GM12873 (cell line): ENCODE results near the gene SUFU.

ENCODE experiments used
- TF ChIP-seq, protein P1 (sequence below): IDR thresholded peaks from 2 replicates; pipeline ENCODE4 v1.5.1; 2012; ENCODE audit warnings: low read depth, mild to moderate bottlenecking, moderate library complexity, low read length, control low read depth; ENCODE audit not compliant: insufficient read depth; ENCODE audit errors: missing control alignments

The SUFU gene

DNA sequence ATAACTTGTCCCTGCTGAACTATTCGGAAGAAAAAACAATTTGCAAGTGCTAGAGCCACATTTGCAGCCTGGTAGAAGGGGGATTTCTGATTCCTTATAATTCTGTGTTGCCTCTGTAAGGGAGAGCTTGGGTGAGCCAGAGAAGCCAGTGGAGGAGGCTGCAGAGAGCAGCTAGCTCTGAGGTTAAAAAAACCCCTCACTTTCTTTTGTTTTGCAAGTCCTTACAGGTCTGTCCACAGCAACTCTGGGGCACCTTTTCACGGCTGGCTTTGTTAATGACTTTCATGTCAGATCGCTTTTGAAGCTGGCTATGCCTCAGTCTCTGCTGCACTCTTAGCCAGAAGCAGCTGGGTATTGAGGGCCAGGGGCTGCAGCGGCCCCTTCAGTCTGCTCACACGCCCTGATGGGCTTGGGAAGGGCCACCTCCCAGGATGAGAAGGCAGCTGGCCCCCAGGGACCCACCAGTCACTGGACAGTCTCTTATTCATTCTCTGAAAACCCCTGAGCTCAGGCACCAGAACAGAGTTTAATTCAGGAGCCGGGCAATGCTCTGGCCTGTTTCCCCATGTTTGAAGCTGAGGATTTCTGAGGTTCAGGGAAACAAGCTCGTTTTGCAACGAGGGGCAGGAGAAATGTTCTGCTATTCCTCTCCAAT is 171.4 kb downstream of the SUFU start:
- TF ChIP-seq, protein P1, sequence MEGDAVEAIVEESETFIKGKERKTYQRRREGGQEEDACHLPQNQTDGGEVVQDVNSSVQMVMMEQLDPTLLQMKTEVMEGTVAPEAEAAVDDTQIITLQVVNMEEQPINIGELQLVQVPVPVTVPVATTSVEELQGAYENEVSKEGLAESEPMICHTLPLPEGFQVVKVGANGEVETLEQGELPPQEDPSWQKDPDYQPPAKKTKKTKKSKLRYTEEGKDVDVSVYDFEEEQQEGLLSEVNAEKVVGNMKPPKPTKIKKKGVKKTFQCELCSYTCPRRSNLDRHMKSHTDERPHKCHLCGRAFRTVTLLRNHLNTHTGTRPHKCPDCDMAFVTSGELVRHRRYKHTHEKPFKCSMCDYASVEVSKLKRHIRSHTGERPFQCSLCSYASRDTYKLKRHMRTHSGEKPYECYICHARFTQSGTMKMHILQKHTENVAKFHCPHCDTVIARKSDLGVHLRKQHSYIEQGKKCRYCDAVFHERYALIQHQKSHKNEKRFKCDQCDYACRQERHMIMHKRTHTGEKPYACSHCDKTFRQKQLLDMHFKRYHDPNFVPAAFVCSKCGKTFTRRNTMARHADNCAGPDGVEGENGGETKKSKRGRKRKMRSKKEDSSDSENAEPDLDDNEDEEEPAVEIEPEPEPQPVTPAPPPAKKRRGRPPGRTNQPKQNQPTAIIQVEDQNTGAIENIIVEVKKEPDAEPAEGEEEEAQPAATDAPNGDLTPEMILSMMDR = no peak

GRCh38 chr10:102675666-102676533 is 172.1 kb downstream of the SUFU start:
- TF ChIP-seq, protein P1 = no peak

DNA sequence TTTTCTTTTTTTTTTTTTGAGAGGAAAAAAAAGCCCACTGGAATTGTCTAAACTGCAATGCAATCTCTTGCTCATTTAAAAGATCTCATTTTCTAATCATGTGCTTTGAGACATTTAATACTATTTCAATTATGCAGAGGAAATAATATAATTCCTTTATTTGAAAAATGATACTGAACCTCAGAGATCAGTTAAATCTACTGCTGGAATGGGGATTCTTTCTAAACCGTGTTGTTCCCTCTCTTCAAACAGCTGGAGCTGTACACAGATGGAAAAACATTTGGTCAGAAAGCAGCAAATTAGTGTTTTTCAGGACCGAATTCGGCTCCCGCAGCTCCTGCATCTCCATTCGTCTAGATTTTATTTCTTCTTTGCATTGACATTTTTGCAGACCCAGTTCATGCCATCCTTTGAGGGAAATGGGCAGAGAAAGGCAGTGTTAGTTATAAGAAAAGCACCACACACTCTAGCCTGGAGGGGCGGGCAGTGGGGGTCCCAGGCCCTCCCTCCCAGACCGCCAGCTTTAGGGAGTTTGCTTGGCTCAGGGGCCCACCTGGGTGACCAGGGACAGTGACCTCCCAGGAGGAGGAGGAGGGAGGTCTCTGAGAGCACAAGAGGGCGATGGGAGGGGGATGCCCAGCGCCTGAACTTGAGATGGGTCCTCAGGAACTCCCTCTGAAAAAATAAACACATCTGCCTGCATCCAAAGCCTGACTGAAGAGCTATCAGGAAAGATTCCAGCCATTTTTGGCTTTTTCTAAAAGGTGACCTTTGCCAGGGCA is 173.0 kb downstream of the SUFU start:
- TF ChIP-seq, protein P1 = no peak

DNA sequence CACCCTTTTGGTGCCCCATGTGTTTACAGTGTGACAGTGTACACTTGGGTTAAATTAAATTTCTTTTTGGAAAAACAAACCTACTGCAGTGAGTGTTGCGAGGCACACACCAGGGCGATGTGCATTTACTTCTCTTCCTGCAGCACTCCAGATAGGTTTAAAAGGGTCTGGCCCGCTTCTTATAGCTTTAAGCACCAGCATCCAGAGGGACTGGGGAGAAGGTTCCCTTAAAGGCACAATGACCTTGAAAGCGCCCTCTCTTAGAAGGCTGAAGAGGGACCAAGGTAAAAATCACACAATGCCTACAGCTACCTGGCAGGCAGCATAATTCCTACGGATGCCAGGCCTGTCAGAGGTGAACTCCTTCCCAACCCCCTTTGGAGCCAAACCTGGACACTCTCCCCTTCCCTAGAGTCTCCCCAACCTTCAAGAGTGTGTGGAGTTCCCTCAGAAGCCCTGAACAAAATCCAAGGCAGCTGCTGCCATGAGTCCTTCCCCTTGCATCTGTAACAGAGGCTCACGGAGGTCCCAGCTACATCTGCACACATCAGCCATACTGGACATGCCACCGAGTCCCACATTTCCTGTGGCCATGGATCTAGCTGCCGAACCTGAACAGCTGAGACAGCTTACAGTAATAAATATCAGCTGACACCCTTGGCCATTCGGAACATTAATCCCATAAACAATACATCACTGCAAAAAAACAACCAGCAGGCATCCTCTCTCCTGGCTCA is 173.7 kb downstream of the SUFU start:
- TF ChIP-seq, protein P1 = no peak

- TF ChIP-seq, protein P1 = no peak
Observed at GRCh38 chr10:102678068-102678400, 174.3 kb downstream of the SUFU start.

DNA sequence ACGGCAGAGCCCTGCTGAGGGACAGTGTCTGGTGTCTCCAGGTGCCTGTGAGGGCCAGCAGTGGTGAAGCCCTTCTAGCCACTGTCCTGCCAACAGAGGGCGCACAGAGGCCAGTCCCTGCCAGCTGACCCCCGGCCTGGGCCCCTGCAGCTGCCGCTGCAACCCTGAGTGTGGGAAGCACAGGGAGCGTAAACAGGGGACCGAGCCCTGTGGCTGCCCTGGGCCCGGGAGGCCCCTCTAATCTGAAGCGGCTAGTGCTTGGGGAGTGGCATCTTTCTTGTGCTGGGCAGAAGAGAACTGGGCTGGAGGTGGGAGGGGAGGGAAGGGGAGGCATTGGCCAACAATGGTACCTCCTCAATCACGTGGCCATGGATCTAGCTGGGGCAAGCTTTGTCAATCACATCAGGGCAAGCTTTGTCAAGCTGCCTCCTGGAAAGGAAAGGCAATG is 175.1 kb downstream of the SUFU start:
- TF ChIP-seq, protein P1 = peak; percentile 67
